ENCODE data around the gene TGFB1I1. TPM values are rescaled to one million over a fixed set of nuclear protein-coding genes. Genes with fewer than 3 reads are reported as not detected.

Gene TGFB1I1
- total RNA-seq, 1 donor from 2014 or later = 221 TPM

DNA sequence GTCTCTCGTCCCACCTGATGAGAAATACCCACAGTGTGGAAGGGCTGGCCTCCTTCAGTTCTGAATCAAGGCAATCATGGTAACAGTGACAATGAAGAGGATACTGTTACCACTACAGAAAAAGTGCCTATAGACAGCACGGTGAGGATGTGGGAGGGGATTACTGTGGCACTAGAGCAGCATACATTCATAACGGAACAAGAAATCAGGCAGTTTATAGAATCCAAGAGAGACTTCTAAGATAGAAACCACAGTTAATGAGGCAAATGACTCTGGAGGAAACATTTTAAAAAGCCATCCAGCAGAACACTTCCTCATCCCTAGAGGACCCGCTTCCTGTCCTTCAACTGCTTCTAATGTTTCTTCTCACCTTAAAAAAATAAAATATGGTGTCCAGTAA lies 33.5 kb downstream of the TGFB1I1 start:
- DNase-seq (ENCODE audit: low spot score) = no peak
- Mint-ChIP-seq H3K27ac (ENCODE audit: unreplicated experiment) (no peak overlapping the region), H3K9me3 (ENCODE audit: low read depth) (no peaks in the 10 kb centered on the region), H3K4me3 (ENCODE audit: unreplicated experiment) (no peak overlapping the region), H3K4me1 (ENCODE audit: low read depth) (peaks cover 34% of the 10 kb centered on the region), H3K36me3 (ENCODE audit: low read depth) (peaks cover under 1% of the 10 kb centered on the region), H3K27me3 (ENCODE audit: low read depth) (no peaks in the 10 kb centered on the region)
- TF ChIP-seq CTCF (IDR thresholded peaks at IDR 0.05) = no peak

DNA sequence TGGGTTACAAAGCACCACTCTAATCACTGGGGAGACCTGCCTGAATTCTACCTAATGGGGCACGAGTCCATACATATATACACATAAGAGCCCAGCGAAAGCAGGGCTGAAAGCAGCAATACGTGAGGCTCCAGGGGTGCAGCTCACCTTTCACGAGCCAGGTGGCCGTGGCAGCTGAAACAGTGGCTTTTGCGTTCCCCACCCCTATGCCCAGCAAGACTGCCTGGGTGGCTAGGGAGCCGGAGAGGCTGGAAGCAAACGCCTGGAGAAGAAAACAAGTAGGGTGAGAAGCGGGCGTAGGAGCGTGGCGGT lies 35.6 kb downstream of the TGFB1I1 start:
- no peak for DNase-seq (ENCODE audit: low spot score)
- H3K27ac Mint-ChIP-seq (ENCODE audit: unreplicated experiment) = peak overlapping the region; percentile 95
- TF ChIP-seq CTCF (IDR thresholded peaks at IDR 0.05) = no peak
- no peaks in the 10 kb centered on the region for H3K27me3 Mint-ChIP-seq (ENCODE audit: low read depth)
- H3K9me3 Mint-ChIP-seq (ENCODE audit: low read depth) = peaks cover 3% of the 10 kb centered on the region
- peak overlapping the region; percentile 88 for H3K4me3 Mint-ChIP-seq (ENCODE audit: unreplicated experiment)
- H3K4me1 Mint-ChIP-seq (ENCODE audit: low read depth) = peaks cover 33% of the 10 kb centered on the region
- no peaks in the 10 kb centered on the region for H3K36me3 Mint-ChIP-seq (ENCODE audit: low read depth)

DNA sequence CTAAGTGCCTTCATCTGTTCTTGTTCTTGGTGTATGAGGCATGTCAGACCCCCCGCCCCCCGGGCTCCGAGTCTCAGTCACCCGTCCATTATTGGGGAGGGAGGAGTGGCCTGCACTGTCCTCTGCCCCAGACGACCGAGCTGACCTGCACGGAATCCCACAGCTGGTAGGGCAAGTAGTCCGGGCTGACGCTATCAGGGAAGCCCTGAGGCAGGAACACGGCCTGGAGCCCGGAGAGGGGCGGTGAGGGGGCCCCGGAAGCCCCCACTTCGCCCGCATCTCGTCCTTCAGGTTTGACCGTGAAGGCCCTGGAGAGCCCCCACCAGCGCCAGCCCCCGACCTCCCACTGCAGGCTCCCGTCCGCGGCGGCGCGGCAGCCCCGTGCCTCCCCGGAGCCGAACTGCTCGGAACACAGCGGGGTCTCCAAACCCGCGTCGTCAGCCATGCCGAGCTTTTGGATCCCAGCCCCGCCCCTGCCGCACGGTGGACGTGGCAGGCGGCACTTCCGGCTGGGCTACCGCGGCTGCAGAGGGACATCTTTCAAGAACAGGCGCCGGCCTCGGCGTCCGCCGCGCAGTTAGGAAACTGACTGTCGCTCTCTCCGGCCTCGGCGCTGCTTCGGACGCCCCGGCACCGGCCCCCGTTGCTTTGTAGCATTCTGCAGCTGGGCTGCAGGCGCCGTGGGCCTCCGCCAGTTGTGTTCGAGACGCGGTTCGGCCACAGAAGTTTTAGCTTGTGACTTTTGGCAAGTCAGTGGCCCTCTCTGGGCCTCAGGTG lies 36.2 kb downstream of the TGFB1I1 start, which contains the start of gene RUSF1:
RUSF1 (minus strand) TSS at position 463 of the 777 bp plus-strand sequence; CDS start at position 445, 18 bp downstream.
- no peaks in the 10 kb centered on the region for H3K27me3 Mint-ChIP-seq (ENCODE audit: low read depth)
- DNase-seq (ENCODE audit: low spot score) = peak; percentile 97
- H3K4me1 Mint-ChIP-seq (ENCODE audit: low read depth) = peaks cover 31% of the 10 kb centered on the region
- H3K27ac Mint-ChIP-seq (ENCODE audit: unreplicated experiment) = peak within 1 kb of the TSS; percentile 95
- peaks cover 7% of the 10 kb centered on the region for H3K9me3 Mint-ChIP-seq (ENCODE audit: low read depth)
- H3K4me3 Mint-ChIP-seq (ENCODE audit: unreplicated experiment) = peak within 1 kb of the TSS; percentile 88
- no peaks in the 10 kb centered on the region for H3K36me3 Mint-ChIP-seq (ENCODE audit: low read depth)
- no peak for TF ChIP-seq CTCF (IDR thresholded peaks at IDR 0.05)

- no peaks in the 10 kb centered on the region for H3K27me3 Mint-ChIP-seq (ENCODE audit: low read depth)
- H3K27ac Mint-ChIP-seq (ENCODE audit: unreplicated experiment) = peak overlapping the region; percentile 95
- peaks cover 7% of the 10 kb centered on the region for H3K9me3 Mint-ChIP-seq (ENCODE audit: low read depth)
- H3K4me1 Mint-ChIP-seq (ENCODE audit: low read depth) = peaks cover 31% of the 10 kb centered on the region
- no peaks in the 10 kb centered on the region for H3K36me3 Mint-ChIP-seq (ENCODE audit: low read depth)
- TF ChIP-seq CTCF (IDR thresholded peaks at IDR 0.05) = no peak
- no peak for DNase-seq (ENCODE audit: low spot score)
- H3K4me3 Mint-ChIP-seq (ENCODE audit: unreplicated experiment) = peak overlapping the region; percentile 88
Measured at GRCh38 chr16:31508706-31509195, 36.8 kb downstream of the TGFB1I1 start.

- no peak for TF ChIP-seq CTCF (IDR thresholded peaks at IDR 0.05)
- H3K36me3 Mint-ChIP-seq (ENCODE audit: low read depth) = no peaks in the 10 kb centered on the region
- no peak overlapping the region for H3K4me3 Mint-ChIP-seq (ENCODE audit: unreplicated experiment)
- DNase-seq (ENCODE audit: low spot score) = no peak
- H3K9me3 Mint-ChIP-seq (ENCODE audit: low read depth) = peaks cover 7% of the 10 kb centered on the region
- no peak overlapping the region for H3K27ac Mint-ChIP-seq (ENCODE audit: unreplicated experiment)
- peaks cover 16% of the 10 kb centered on the region for H3K4me1 Mint-ChIP-seq (ENCODE audit: low read depth)
- peaks cover 17% of the 10 kb centered on the region for H3K27me3 Mint-ChIP-seq (ENCODE audit: low read depth)
Measured at GRCh38 chr16:31513126-31513525, 41.2 kb downstream of the TGFB1I1 start.
